H4 (cell line): Measurements from ENCODE around the gene FRMPD4. TPM values are rescaled to one million over a fixed set of nuclear protein-coding genes. Genes with fewer than 3 reads are reported as not detected.
"Not testable (repeated sequence)": the region's sequence is repeated elsewhere in the genome, so short reads cannot be mapped to it uniquely, and the experiment has no call there.

Source experiments
- DNase-seq: peaks from one replicate; pipeline ENCODE4 v3.0.0-alpha.2; 2015; ENCODE audit warnings: low spot score
- total RNA-seq: library from RNA; depleted of rRNA; stranded (reverse); fragments of >200 nt; shearing (Covaris generic); gene quantifications from 2 replicates; pipeline ENCODE4 v1.2.3, GENCODE V29; 2014; rRNA removed

The FRMPD4 gene
- 0.08 and 0.21 TPM in 2 replicates for total RNA-seq

- DNase-seq = no peak
Observed at GRCh38 chrX:12138361-12139313, at the start of gene FRMPD4. Gene FRMPD4, plus strand, starts transcription at chrX:12138473. Its CDS starts 499 bp downstream, at chrX:12138972.

DNA sequence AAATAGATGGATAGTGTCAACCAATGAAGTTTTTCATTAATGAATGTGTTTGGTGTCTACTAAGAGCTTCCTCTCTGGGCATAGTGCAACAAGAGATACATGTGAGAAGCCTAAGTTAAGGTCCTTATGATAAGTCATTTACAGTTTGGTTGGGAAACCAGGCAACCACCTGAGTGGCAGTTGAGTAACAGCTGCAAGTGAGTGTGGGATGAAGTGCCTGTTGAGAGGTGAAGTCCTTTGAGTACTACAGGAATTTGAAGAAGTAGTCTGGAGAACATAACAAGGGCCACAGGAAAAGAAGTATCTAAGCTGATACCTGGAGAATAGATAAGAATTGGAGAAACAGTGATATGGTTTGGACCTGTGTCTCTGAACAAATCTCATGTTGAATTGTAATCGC lies 48.5 kb upstream of the FRMPD4 start:
- DNase-seq = no peak

DNA sequence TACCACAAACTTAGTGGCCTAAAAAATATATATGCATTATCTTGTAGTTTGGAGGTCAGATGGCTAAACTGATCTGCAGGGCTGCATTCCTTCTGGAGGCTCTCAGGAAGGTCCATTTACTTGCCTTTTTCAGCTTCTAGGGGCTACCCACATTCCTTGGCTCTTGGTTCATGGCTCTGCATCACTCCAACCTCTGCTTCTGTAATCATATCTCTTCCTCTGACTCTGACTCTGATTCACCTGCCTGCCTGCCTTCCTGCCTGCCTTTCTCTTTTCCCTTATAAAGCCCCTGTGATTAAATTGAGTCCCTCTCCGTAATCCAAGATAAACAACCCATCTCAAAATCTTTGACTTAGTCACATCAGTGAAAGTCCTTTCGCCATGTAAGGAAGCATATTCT lies 25.0 kb upstream of the FRMPD4 start:
- no peak for DNase-seq

GRCh38 chrX:12115377-12115776 lies 22.9 kb upstream of the FRMPD4 start:
- no peak for DNase-seq

DNA sequence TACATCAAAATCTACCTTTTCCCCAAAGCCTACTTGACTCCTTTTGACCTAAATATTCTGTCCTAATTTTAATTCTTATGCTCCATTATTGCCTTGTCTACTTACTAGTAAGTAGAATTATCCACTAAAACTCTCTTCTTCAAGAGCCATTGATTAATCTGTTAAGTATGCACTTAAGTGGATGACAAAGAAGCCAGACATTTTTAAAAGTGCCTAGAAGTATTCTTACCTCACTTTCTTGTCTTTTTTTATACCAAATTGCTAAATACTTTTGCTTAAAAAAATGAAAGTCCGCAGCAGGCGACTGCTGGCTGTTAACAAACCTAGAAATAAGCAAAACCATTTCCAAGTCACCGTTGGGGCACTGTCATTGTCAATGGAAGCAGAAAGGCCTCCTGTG lies 20.1 kb upstream of the FRMPD4 start:
- DNase-seq = no peak

GRCh38 chrX:12128017-12128416 lies 10.3 kb upstream of the FRMPD4 start:
- no peak for DNase-seq

DNA sequence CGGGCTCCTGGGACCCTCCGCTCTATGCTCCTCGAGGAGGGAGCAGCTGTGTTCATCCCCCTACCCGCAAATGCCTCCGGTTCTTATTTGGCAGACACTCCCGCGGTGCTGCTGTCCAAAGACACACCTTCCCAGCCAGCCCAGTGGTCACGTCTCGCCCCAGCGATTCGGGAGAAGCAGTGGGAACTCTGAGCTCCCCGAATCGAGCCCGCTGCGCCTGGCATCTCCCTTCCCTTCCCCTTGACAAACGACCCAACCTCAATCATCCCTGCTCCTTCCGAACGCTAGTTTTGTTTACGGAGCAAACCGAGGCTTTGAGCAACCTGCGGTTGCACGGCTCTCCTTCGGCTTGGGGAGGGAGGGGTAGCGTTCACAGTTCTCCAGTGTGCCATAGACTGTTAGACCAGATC lies 317 bp upstream of the FRMPD4 start:
- DNase-seq = peak; percentile 6

DNA sequence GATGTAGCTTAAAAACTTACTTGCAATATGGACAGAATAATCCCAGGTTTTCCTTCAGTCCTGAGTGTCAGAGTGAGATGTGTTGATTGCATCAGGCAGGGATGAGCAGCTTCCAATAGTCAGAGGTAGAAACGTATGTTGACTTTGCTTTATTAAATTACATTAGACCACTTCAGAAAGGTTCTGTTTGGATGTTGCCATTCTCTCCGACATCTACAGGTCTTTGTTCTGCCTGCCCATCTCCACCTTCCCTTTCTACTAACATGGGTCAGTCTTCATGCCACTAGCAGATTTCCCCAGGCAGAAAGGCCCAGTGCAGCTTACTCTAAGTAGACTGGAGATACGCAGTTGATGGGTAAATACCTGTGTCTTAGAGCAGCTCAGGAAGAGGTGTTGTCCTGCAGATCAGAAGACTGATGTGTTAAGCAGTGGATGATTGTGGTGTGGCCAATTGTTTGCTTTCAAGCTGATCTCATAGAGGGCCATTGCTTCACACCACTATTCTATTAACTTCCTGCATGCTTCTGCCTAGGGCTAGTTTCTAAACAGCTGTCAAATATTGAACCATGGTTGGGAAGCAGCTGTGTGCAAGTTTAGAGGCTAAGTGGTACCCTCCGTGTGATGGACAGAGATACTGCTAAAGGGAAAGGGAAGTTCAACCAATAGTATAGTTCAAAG lies 1.8 kb downstream of the FRMPD4 start:
- no peak for DNase-seq

GRCh38 chrX:12141511-12141910 lies 3.2 kb downstream of the FRMPD4 start:
- DNase-seq = no peak

- DNase-seq = no peak
Observed at GRCh38 chrX:12142661-12143060, 4.4 kb downstream of the FRMPD4 start.

GRCh38 chrX:12145402-12145801 lies 7.1 kb downstream of the FRMPD4 start:
- DNase-seq = no peak

- DNase-seq = no peak
Observed at GRCh38 chrX:12149670-12150407, 11.6 kb downstream of the FRMPD4 start.

DNA sequence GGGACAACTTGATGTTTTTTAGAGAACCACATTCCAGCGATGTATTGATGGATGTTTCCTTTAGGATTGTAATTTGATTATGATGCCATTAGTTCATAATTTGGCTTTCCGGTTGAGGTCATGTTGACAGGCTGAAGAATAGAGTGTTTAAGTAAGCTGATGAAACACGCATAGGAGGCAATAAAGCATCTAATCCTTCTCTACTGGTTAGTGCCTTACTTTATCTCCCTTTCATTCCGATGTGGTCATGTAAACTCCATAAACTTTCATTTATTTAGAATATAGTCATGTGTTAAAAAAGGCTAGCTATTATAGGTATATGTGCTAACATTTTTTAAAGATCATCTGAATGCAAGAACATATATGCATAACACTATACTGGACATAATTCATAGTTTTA lies 15.0 kb downstream of the FRMPD4 start:
- no peak for DNase-seq

DNA sequence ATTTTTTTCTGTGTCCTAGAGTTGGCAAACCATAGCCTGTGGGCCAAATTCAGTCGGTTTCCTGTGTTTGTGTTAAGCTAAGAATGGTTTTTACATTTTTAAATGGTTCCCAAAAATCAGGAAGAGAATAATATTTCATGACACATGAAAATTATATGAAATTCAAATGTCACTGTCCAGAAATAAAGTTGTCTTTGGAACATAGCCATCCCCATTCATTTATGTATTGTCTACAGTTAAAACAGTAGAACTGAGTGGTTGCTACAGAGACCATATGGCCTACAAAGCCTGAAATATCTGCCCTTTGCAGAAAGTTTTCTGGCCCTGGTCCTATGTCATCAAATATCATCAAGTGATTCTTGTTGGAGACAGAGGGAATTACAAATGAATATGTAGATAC lies 15.5 kb downstream of the FRMPD4 start:
- DNase-seq = no peak

GRCh38 chrX:12159799-12160198 lies 21.5 kb downstream of the FRMPD4 start:
- DNase-seq = no peak

DNA sequence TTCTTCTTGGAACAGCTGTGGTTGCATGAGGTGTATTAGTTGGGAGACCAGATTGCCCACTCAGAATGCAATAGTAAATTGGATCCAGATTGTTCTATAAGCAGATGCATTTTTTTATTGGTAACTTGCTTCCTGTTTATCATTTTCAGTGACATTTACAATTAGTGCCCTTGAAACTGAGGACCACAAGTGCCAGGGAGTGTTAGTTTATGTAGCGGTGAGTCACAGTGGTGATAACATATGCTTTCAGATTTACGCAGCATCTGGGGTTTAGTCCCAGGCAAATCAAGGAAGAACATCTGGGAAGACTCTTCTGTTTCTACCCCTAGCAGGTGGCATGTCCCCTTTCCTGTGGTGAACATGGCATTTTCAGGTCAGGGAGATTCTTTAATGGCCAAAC lies 24.1 kb downstream of the FRMPD4 start:
- peak; percentile 62 for DNase-seq

DNA sequence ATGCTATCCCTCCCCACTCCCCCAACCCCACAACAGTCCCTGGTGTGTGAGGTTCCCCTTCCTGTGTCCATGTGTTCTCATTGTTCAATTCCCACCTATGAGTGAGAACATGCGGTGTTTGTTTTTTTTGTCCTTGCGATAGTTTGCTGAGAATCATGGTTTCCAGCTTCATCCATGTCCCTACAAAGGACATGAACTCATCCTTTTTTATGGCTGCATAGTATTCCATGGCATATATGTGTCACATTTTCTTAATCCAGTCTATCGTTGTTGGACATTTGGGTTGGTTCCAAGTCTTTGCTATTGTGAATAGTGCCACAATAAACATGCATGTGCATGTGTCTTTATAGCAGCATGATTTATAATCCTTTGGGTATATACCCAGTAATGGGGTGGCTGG lies 25.9 kb downstream of the FRMPD4 start:
- DNase-seq = not testable (repeated sequence)

GRCh38 chrX:12170755-12171154 lies 32.5 kb downstream of the FRMPD4 start:
- DNase-seq = no peak

DNA sequence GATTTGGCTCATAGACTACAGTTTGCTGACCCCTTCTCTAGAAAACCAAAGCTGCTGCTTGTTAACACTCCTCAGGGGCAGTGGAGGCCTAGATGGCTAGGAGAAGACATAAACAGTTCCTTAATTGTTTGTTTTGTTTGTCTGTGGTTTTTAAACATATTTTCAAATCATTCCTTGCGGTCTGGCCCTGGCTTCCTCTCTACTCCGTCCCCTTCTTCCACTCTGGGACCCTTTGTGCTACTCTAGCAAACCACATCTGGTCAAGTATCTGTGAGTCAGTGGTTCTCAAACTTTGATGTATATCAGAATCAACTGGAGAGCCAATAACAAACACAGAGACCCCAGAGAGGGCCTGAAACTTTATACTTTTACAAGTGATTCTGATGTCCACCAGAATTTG lies 36.1 kb downstream of the FRMPD4 start:
- peak; percentile 58 for DNase-seq

DNA sequence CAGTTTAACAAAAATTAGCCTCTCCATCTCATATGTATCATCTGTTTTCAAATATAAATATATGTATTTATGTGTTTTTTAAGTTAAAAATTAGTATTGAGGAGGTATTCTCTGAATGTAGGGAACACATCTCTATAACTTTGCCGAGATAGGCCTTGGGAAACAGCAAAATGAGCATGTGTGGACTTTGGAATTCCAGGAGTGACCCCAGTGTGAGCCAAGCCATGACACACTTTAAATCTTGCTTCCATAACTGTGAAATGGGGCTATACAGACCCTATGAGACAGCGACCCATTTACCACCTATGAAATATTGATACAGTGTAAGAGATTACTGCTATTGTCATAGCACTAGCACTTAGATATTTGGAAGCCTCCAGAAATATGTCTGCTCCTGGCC lies 58.8 kb downstream of the FRMPD4 start:
- no peak for DNase-seq

- DNase-seq = no peak
Observed at GRCh38 chrX:12206413-12206812, 68.1 kb downstream of the FRMPD4 start.

- DNase-seq = peak; percentile 44
Observed at GRCh38 chrX:12210196-12210815, 72.0 kb downstream of the FRMPD4 start.
